GM19099 (cell line): Measurements from ENCODE around the gene KCNQ2.

Experiments
- POLR2A ChIP-seq: IDR thresholded peaks from 3 replicates; pipeline ENCODE4 v1.6.1; 2011; ENCODE audit warnings: low read depth; ENCODE audit not compliant: insufficient read length; ENCODE audit errors: extremely low read depth

Gene KCNQ2

GRCh38 chr20:63379296-63379695 lies 93.2 kb downstream of the KCNQ2 start:
- no peak for TF ChIP-seq POLR2A

- no peak for TF ChIP-seq POLR2A
Measured at GRCh38 chr20:63378626-63379025, 93.8 kb downstream of the KCNQ2 start.

GRCh38 chr20:63377951-63378381 lies 94.5 kb downstream of the KCNQ2 start:
- TF ChIP-seq POLR2A, result no peak

GRCh38 chr20:63377256-63377941 lies 95.1 kb downstream of the KCNQ2 start:
- TF ChIP-seq POLR2A, result no peak

- TF ChIP-seq POLR2A, result no peak
Measured at GRCh38 chr20:63376283-63377250, 95.9 kb downstream of the KCNQ2 start.

GRCh38 chr20:63375438-63375837 lies 97.0 kb downstream of the KCNQ2 start:
- TF ChIP-seq POLR2A, result no peak

- no peak for TF ChIP-seq POLR2A
Measured at GRCh38 chr20:63374504-63374903, 98.0 kb downstream of the KCNQ2 start.

GRCh38 chr20:63373996-63374395 lies 98.5 kb downstream of the KCNQ2 start:
- no peak for TF ChIP-seq POLR2A

GRCh38 chr20:63372971-63373885 lies 99.2 kb downstream of the KCNQ2 start:
- TF ChIP-seq POLR2A, result no peak

GRCh38 chr20:63371291-63371865 lies 101.1 kb downstream of the KCNQ2 start:
- TF ChIP-seq POLR2A, result no peak

- TF ChIP-seq POLR2A, result no peak
Measured at GRCh38 chr20:63370618-63371187, 101.8 kb downstream of the KCNQ2 start.

- TF ChIP-seq POLR2A, result no peak
Measured at GRCh38 chr20:63369724-63370617, 102.5 kb downstream of the KCNQ2 start.

- no peak for TF ChIP-seq POLR2A
Measured at GRCh38 chr20:63369024-63369530, 103.4 kb downstream of the KCNQ2 start.
